H1 (cell line): ENCODE results near the gene LARP4. TPM values are rescaled to one million over a fixed set of nuclear protein-coding genes. Genes with fewer than 3 reads are reported as not detected.

Experiments used
- CTCF ChIA-PET: fragments of 300-600 bp; sonication (Branson Sonifier 250); formaldehyde crosslinking; loops from one replicate; lab custom pipeline; 2021; ENCODE audit not compliant: partially characterized antibody; lab: Charles Lee
- POLR2A ChIA-PET: fragments of 300-600 bp; sonication (Branson Sonifier 250); formaldehyde crosslinking; loops from one replicate; lab custom pipeline; 2021; ENCODE audit warnings: inconsistent platforms; ENCODE audit not compliant: partially characterized antibody; lab: Charles Lee
- DNase-seq, 2 experiments: peaks; one replicate each; pipeline versions ENCODE4 v3.0.0 to v3.0.0-alpha.2; 2010 to 2022; ENCODE audit warnings: low spot score in 2 of 2, low read depth in 1 of 2, mixed read lengths in 1 of 2
- FAIRE-seq: peaks from 2 replicates; lab custom pipeline; 2011; peaks lifted over from hg19 to GRCh38; lab: Jason Lieb, UNC
- H2AFZ ChIP-seq: 2 replicates; pipeline ENCODE4 v1.8.1; 2012; ENCODE audit warnings: low read length, inconsistent platforms
- H2AK5ac ChIP-seq: 2 replicates; pipeline ENCODE4 v1.6.1; 2013; ENCODE audit warnings: low read depth, low read length
- H2BK120ac ChIP-seq: replicated peaks from 2 replicates; pipeline ENCODE3; 2013; ENCODE audit warnings: low read depth, low read length, inconsistent platforms
- H2BK12ac ChIP-seq: 2 replicates; pipeline ENCODE4 v1.6.1; 2013; ENCODE audit warnings: low read depth, low read length
- H2BK15ac ChIP-seq: 2 replicates; pipeline ENCODE4 v1.6.1; 2013; ENCODE audit warnings: low read length
- H2BK20ac ChIP-seq: 2 replicates; pipeline ENCODE4 v1.6.1; 2013; ENCODE audit warnings: low read length
- H2BK5ac ChIP-seq: 2 replicates; pipeline ENCODE4 v1.6.1; 2013; ENCODE audit warnings: low read depth, low read length
- H3K14ac ChIP-seq: 2 replicates; pipeline ENCODE4 v1.6.1; 2013; ENCODE audit warnings: inconsistent platforms; ENCODE audit not compliant: insufficient read length
- H3K18ac ChIP-seq: 2 replicates; pipeline ENCODE4 v1.6.1; 2013; ENCODE audit warnings: low read length; ENCODE audit errors: extremely low read depth
- H3K23ac ChIP-seq: 2 replicates; pipeline ENCODE4 v1.6.1; 2013; ENCODE audit warnings: inconsistent platforms; ENCODE audit not compliant: insufficient read length
- H3K23me2 ChIP-seq: 2 replicates; pipeline ENCODE4 v1.6.1; 2013; ENCODE audit warnings: low read depth, low read length
- H3K27ac ChIP-seq: 2 replicates; pipeline ENCODE4 v1.6.1; 2011; ENCODE audit warnings: low read depth, low read length, inconsistent platforms
- H3K27me3 ChIP-seq, 4 experiments: replicated peaks in 1 of 4; 1 replicate in 1 of 4; 2 replicates in 3 of 4; pipeline versions ENCODE4 v1.6.1 to v1.8.1; 2011 to 2013; ENCODE audit warnings: low read length in 3 of 4, mild to moderate bottlenecking in 3 of 4, inconsistent platforms in 2 of 4, mixed read lengths in 2 of 4, moderate library complexity in 1 of 4; ENCODE audit not compliant: control insufficient read depth in 3 of 4, insufficient read depth in 3 of 4; ENCODE audit errors: extremely low read depth in 1 of 4
- H3K36me3 ChIP-seq, 4 experiments: 2 replicates each; pipeline versions ENCODE4 v1.6.1 to v1.8.1; 2011 to 2013; ENCODE audit warnings: mild to moderate bottlenecking in 4 of 4, low read length in 3 of 4, moderate library complexity in 2 of 4, control low read depth in 1 of 4, inconsistent platforms in 1 of 4; ENCODE audit not compliant: insufficient read depth in 4 of 4, control insufficient read depth in 2 of 4
- H3K4ac ChIP-seq: replicated peaks from 2 replicates; pipeline ENCODE3; 2013; ENCODE audit warnings: low read length, low read depth, mixed read lengths, inconsistent platforms; ENCODE audit not compliant: insufficient read length
- H3K4me1 ChIP-seq, 4 experiments: replicated peaks in 1 of 4; 1 replicate in 1 of 4; 2 replicates in 3 of 4; pipeline versions ENCODE4 v1.6.1 to v1.8.1; 2011 to 2013; ENCODE audit warnings: low read length in 3 of 4, inconsistent platforms in 2 of 4, mixed read lengths in 1 of 4; ENCODE audit not compliant: insufficient read depth in 4 of 4, control insufficient read depth in 3 of 4
- H3K4me2 ChIP-seq, 2 experiments: 2 replicates each; pipeline versions ENCODE4 v1.6.1 to v1.8.1; 2011 to 2013; ENCODE audit warnings: low read depth in 2 of 2, low read length in 2 of 2, control low read depth in 1 of 2, inconsistent platforms in 1 of 2, mild to moderate bottlenecking in 1 of 2; ENCODE audit not compliant: insufficient read depth in 1 of 2
- H3K4me3 ChIP-seq, 4 experiments: fragments of 200-600, 300-600 bp in 1 of 4; sonication (generic), shearing (Covaris generic), sonication (Bioruptor Twin) in 1 of 4; 2 replicates each; pipeline versions ENCODE4 v1.5.1 to v1.8.1; 2011 to 2016; ENCODE audit warnings: low read length in 4 of 4, low read depth in 3 of 4, control low read depth in 2 of 4, inconsistent platforms in 2 of 4, mild to moderate bottlenecking in 2 of 4, mixed read lengths in 1 of 4, moderate library complexity in 1 of 4; ENCODE audit not compliant: insufficient read depth in 2 of 4; ENCODE audit errors: extremely low read depth in 1 of 4
- H3K56ac ChIP-seq: replicated peaks from 2 replicates; pipeline ENCODE3; 2013; ENCODE audit warnings: low read depth, mild to moderate bottlenecking, mixed read lengths, low read length, inconsistent platforms; ENCODE audit not compliant: insufficient read length
- H3K79me1 ChIP-seq: 2 replicates; pipeline ENCODE4 v1.6.1; 2013; ENCODE audit warnings: low read depth, low read length, control low read depth
- H3K79me2 ChIP-seq, 2 experiments: 2 replicates each; pipeline versions ENCODE4 v1.6.1 to v1.8.1; 2012 to 2013; ENCODE audit warnings: low read length in 2 of 2, mild to moderate bottlenecking in 2 of 2, inconsistent platforms in 1 of 2; ENCODE audit not compliant: insufficient read depth in 2 of 2, control insufficient read depth in 1 of 2
- H3K9ac ChIP-seq, 4 experiments: replicated peaks in 1 of 4; 1 replicate in 1 of 4; 2 replicates in 3 of 4; pipeline versions ENCODE4 v1.6.1 to v1.8.1; 2011 to 2013; ENCODE audit warnings: low read depth in 3 of 4, low read length in 3 of 4, control low read depth in 2 of 4, mild to moderate bottlenecking in 2 of 4, moderate library complexity in 2 of 4, inconsistent platforms in 1 of 4; ENCODE audit errors: extremely low read depth in 1 of 4
- H3K9me3 ChIP-seq, 2 experiments: 2 replicates each; pipeline versions ENCODE4 v1.6.1 to v1.8.1; 2012 to 2013; ENCODE audit warnings: mild to moderate bottlenecking in 2 of 2, moderate library complexity in 2 of 2, control low read depth in 1 of 2, inconsistent platforms in 1 of 2, low read depth in 1 of 2, low read length in 1 of 2, mixed read lengths in 1 of 2; ENCODE audit not compliant: insufficient read depth in 2 of 2
- H4K20me1 ChIP-seq, 2 experiments: replicated peaks in 1 of 2; 2 replicates each; pipeline versions ENCODE3 to v1.8.1; 2011 to 2013; ENCODE audit warnings: inconsistent platforms in 2 of 2, low read length in 2 of 2, mild to moderate bottlenecking in 1 of 2; ENCODE audit not compliant: insufficient read depth in 2 of 2, control insufficient read depth in 1 of 2
- H4K5ac ChIP-seq: 2 replicates; pipeline ENCODE4 v1.6.1; 2013; ENCODE audit warnings: low read length, low read depth, mixed read lengths, inconsistent platforms; ENCODE audit not compliant: insufficient read length
- H4K8ac ChIP-seq: 2 replicates; pipeline ENCODE4 v1.8.0; 2013; ENCODE audit warnings: mild to moderate bottlenecking, moderate library complexity, low read length, inconsistent platforms; ENCODE audit not compliant: insufficient read depth; ENCODE audit errors: extremely low read depth
- H4K91ac ChIP-seq: replicated peaks from 2 replicates; pipeline ENCODE3; 2013; ENCODE audit warnings: low read length, mixed read lengths, inconsistent platforms; ENCODE audit not compliant: insufficient read length
- BACH1 ChIP-seq: IDR thresholded peaks from 2 replicates; pipeline ENCODE4 v1.6.1; 2012; ENCODE audit warnings: low read length, improper control_type of control experiment
- BRCA1 ChIP-seq: IDR thresholded peaks from 2 replicates; pipeline ENCODE4 v1.6.1; 2012; ENCODE audit warnings: low read depth, low read length, improper control_type of control experiment
- CHD2 ChIP-seq: IDR thresholded peaks from 2 replicates; pipeline ENCODE4 v1.6.1; 2012; ENCODE audit warnings: low read length, improper control_type of control experiment
- EGR1 ChIP-seq: IDR thresholded peaks from 2 replicates; pipeline ENCODE4 v1.6.1; 2011; ENCODE audit warnings: low read depth, low read length, borderline replicate concordance
- EZH2 ChIP-seq: fragments of 200-600 bp; sonication (generic); IDR thresholded peaks from 2 replicates; pipeline ENCODE4 v1.7.1; 2012; ENCODE audit warnings: low read depth, mild to moderate bottlenecking, moderate library complexity, low read length, inconsistent platforms; ENCODE audit not compliant: severe bottlenecking
- JUND ChIP-seq: IDR thresholded peaks from 2 replicates; pipeline ENCODE4 v1.6.1; 2011; ENCODE audit warnings: mild to moderate bottlenecking, improper control_type of control experiment, low read length
- NANOG ChIP-seq: IDR thresholded peaks from 2 replicates; pipeline ENCODE4 v1.6.1; 2011; ENCODE audit warnings: low read length, low read depth, mild to moderate bottlenecking, inconsistent platforms; ENCODE audit not compliant: insufficient read depth, poor library complexity, severe bottlenecking
- POLR2A ChIP-seq, 2 experiments: IDR thresholded peaks; 1 replicate in 1 of 2; 2 replicates in 1 of 2; pipeline ENCODE4 v1.6.1; 2011; ENCODE audit warnings: low read depth in 2 of 2, low read length in 2 of 2, mild to moderate bottlenecking in 2 of 2; ENCODE audit errors: control extremely low read depth in 1 of 2
- SRF ChIP-seq: IDR thresholded peaks from 2 replicates; pipeline ENCODE4 v1.6.1; 2011; ENCODE audit warnings: mild to moderate bottlenecking, low read depth, low read length, moderate library complexity
- SUZ12 ChIP-seq: fragments of 200-600 bp; sonication (generic); IDR thresholded peaks from 2 replicates; pipeline ENCODE4 v1.6.1; 2012; ENCODE audit warnings: mild to moderate bottlenecking, inconsistent platforms, low read length, moderate library complexity, mixed read lengths
- TBP ChIP-seq: IDR thresholded peaks from 2 replicates; pipeline ENCODE4 v1.6.1; 2011; ENCODE audit warnings: low read depth, low read length, improper control_type of control experiment
- WGBS, 2 experiments: shearing (Covaris generic) in 1 of 2; methylation state at CpG; one replicate each; pipeline versions ENCODE4 v1.1.6 to v1.1.7; 2013 to 2015; ENCODE audit warnings: low lambda C conversion rate in 2 of 2, mixed read lengths in 2 of 2, inconsistent platforms in 1 of 2, low coverage in 1 of 2, missing lambda C conversion rate in 1 of 2; ENCODE audit not compliant: insufficient replicate concordance in 2 of 2, insufficient coverage in 1 of 2, insufficient read length in 1 of 2; ENCODE audit errors: extremely low coverage in 1 of 2, missing lambda C conversion rate in 1 of 2; 5-methylcytosine and 5-hydroxymethylcytosine counted together
- polyA plus RNA-seq, 7 experiments: library from polyadenylated mRNA; depleted of rRNA in 3 of 7; stranded (reverse) in 5 of 7; unstranded in 2 of 7; fragments of >200 nt in 5 of 7; fragments of 200-250 nt in 2 of 7; gene quantifications; 1 replicate in 5 of 7; 2 replicates in 1 of 7; 4 replicates in 1 of 7; pipeline versions ENCODE4 v1.2.1 to v1.2.3, GENCODE V29; 2011 to 2013; ENCODE audit warnings: missing spikeins in 2 of 7, mixed read lengths in 2 of 7
- total RNA-seq: library from RNA; stranded (reverse); fragmentation: NEBNext Ultra II Directional; extraction: Animal tissue kit (Norgen Biotek cat#: 25700); gene quantifications from 2 replicates; pipeline ENCODE4 v1.2.1, GENCODE V29; 2021
- TF ChIP-seq, protein P1 (sequence below): IDR thresholded peaks from 2 replicates; pipeline ENCODE4 v1.6.1; 2011; ENCODE audit warnings: low read length, improper control_type of control experiment

LARP4 gene
- total and polyA plus RNA-seq, 2 of the 8 experiments (the other 6 are each of a cell fraction or from before 2014, with no cell fraction given) = 12.8 to 93.9 TPM

DNA sequence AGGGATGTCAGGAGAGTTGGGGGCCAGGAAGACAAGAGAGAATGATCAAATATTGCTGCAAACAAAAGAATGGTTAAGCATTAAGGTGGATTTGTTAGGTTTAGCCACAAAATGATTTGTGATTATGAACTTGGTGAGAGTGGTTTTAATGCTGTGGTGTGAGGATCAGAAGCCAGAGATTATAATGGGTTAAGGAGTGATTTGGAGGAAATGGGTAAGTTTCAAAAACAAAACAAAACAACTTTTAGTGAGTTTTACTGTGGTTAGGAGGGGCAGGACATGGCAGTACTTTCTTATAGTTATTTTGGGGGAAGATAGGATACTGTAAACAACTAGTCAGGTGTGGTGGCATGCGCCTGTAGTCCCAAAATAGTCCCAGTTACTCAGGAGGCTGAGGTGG lies 128.1 kb downstream of the LARP4 start:
- Histone ChIP-seq H4K20me1 (peaks cover 0 to 3% of the 10 kb centered on the region in 2 experiments), H3K36me3 (no peaks in the 10 kb centered on the region), H4K5ac (no peak overlapping the region), H3K27ac (no peak overlapping the region), H3K4me3 (no peak overlapping the region), H3K56ac (no peak overlapping the region), H3K4ac (no peak overlapping the region), H3K9me3 (no peaks in the 10 kb centered on the region), H3K79me2 (peaks cover 4 to 53% of the 10 kb centered on the region in 2 experiments), H2AK5ac (no peak overlapping the region), H4K91ac (no peak overlapping the region), H3K4me1 (peaks cover 0 to 11% (median 0%) of the 10 kb centered on the region in 4 experiments; a peak in 3 of 7 replicates), H3K23me2 (no peaks in the 10 kb centered on the region), H3K9ac (no peak overlapping the region), H3K18ac (no peak overlapping the region), H3K14ac (no peak overlapping the region), H3K23ac (no peak overlapping the region), H2BK20ac (no peak overlapping the region), H4K8ac (no peak overlapping the region), H2BK120ac (no peak overlapping the region), H2BK5ac (no peak overlapping the region), H2BK12ac (no peak overlapping the region), H2BK15ac (no peak overlapping the region), H3K79me1 (peaks cover 14% of the 10 kb centered on the region), H3K4me2 (no peak overlapping the region), H3K27me3 (no peaks in the 10 kb centered on the region), H2AFZ (no peak overlapping the region)
- POLR2A ChIA-PET = no interaction called here
- 89% methylated on average over 1 of the region's 1 CpG; no CpG with 5 or more reads in 1 of the 2 experiments for WGBS, 2 experiments
- DNase-seq (no peak), FAIRE-seq (no peak)
- CTCF ChIA-PET = interaction anchor here (0.6 to 0.9 kb wide), 2 partner anchors 10 to 25 kb away, joined by 3 read pairs; no protein-coding TSS in a partner anchor
- TF ChIP-seq EZH2 (no peak), SRF (no peak), CHD2 (no peak), SUZ12 (no peak), BACH1 (no peak), TBP (no peak), EGR1 (no peak), POLR2A (IDR thresholded peaks at IDR 0.05; ENCODE audit: control extremely low read depth in 1 of 2, low read depth in 2 of 2, low read length in 2 of 2) (no peak), NANOG (no peak), BRCA1 (no peak), JUND (no peak)
- TF ChIP-seq, protein P1, sequence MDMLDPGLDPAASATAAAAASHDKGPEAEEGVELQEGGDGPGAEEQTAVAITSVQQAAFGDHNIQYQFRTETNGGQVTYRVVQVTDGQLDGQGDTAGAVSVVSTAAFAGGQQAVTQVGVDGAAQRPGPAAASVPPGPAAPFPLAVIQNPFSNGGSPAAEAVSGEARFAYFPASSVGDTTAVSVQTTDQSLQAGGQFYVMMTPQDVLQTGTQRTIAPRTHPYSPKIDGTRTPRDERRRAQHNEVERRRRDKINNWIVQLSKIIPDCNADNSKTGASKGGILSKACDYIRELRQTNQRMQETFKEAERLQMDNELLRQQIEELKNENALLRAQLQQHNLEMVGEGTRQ = no peak
- TF ChIP-seq, all 59 proteins: peak for 0
